NCI-H128 (cell line): ENCODE measurements around the gene CAPZA1.
A peak's percentile ranks its signal among the peaks of the same experiment; 100 is the strongest.

Experiments used
- DNase-seq: peaks from one replicate; lab custom pipeline; 2025; ENCODE audit not compliant: unreplicated experiment; lab: John Stamatoyannopoulos, UW

Gene CAPZA1

DNA sequence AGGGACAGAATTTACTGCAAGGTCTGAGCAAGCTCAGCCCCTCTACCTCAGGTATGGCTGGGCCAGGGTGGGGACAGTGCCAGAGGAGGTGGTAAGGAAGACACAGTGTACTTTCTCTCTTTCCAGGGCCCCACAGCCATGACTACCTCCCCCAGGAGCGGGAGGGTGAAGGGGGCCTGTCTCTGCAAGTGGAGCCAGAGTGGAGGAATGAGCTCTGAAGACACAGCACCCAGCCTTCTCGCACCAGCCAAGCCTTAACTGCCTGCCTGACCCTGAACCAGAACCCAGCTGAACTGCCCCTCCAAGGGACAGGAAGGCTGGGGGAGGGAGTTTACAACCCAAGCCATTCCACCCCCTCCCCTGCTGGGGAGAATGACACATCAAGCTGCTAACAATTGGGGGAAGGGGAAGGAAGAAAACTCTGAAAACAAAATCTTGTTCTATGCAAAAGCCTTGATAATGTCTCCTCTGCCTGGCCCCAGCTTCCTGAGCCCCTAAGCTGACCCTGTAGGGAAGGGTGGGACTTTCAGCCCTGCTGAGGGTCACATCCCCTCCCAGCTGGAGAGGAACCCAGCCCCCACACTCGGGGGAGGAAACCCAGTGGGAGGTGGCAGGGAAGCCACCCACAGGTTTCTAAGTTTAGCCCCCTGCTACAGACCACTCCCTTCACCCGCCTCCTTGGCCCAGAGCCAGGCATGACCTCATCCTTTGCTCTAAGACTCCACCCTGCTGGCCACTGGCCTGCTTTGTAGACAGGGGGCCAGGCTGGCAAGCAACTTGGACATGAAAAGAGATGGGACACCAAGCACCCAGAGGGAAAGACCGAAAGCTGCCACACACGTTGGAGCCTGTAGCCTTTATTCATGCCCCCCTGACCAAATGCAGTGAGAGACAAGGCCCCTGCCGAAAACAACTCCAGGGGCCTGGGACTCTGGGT is 80.9 kb downstream of the CAPZA1 start:
- no peak for DNase-seq

GRCh38 chr1:112701227-112702066 is 81.8 kb downstream of the CAPZA1 start:
- no peak for DNase-seq

GRCh38 chr1:112702067-112702395 is 82.4 kb downstream of the CAPZA1 start:
- no peak for DNase-seq

- no peak for DNase-seq
These were observed 83.0 kb downstream of the CAPZA1 start for GRCh38 chr1:112702420-112703261.

DNA sequence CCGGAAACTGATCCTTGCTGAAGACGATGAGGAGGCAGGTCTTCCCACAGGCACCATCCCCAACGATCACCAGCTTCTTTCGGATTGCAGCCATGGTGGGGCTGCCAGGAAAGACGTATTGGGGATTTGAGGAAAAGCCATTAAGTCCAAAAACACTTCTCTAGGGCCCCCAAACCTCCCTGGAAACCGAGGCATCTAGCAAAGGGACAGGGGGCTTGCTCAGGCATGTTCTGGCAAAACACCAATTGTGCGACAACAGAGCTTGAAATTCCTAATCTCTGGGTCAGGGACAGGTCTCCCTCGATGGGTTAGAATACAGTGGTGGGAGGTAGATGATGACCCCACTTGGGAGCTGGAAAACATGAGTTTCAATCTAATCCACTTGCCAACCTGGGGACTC is 84.1 kb downstream of the CAPZA1 start:
- no peak for DNase-seq

- no peak for DNase-seq
These were observed 84.8 kb downstream of the CAPZA1 start for GRCh38 chr1:112704391-112704933.

- peak; percentile 44 for DNase-seq
These were observed 85.4 kb downstream of the CAPZA1 start for GRCh38 chr1:112704934-112705627.

DNA sequence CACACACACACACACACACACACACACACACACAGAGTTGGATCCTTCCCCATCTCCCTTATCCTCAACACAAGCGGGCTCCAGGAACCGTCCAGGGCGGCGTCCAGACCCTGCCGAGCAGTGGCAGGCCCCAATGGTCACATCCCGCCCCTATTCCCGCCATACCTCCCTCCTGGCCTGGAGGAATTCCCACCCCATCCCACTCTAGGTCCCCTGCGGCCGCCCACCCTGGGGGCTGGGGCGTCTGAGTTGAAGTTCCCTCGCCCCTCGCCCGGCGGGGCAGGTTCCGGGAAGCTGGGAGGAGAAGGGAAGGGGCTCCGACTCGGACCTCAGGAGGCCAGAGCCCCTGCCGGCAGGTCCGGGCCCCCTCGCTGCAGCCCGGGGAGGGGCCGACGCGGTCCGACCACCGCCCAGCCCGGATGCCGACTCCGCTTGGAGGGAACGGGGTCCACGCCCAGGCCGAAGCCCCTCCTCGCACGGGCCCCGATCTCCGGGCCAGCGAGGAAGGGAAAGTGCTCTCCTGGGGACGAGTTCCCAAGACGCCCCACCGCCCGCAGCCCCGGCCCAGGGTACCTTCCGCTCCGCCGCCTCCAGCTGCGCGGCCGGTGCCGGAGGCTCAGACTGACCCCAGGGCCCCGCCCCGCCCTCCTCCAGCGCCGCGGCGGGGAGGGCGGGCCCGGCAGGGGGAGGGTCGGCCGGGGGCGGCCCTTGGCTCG is 87.0 kb downstream of the CAPZA1 start, which contains the start of gene RHOC:
RHOC (minus strand) TSS at position 623 of the 716 bp plus-strand sequence. CDS start 3,328 bp downstream, outside the sequence.
- no peak for DNase-seq

- peak; percentile 61 for DNase-seq
These were observed 87.8 kb downstream of the CAPZA1 start for GRCh38 chr1:112707221-112708001.

- DNase-seq, result no peak
These were observed 88.4 kb downstream of the CAPZA1 start for GRCh38 chr1:112708002-112708448.

DNA sequence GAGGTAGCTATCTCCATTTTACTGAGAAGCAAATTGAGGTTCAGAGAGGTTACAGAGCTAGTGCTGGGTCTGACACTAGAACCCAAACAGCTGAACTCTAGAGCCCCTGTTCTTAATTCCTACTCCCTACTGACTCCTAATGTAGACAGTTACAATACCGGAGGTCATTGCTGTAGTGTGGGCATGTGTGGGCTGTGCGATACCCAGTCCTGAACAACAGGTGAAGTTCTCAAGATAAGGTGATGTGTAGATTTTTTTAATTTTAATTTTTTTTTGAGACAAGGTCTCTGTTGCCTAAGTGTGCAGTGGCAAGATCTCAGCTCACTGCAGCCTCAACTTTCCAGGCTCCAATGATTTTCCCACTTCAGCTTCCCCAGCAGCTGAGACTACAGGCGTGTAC is 88.9 kb downstream of the CAPZA1 start:
- no peak for DNase-seq

DNA sequence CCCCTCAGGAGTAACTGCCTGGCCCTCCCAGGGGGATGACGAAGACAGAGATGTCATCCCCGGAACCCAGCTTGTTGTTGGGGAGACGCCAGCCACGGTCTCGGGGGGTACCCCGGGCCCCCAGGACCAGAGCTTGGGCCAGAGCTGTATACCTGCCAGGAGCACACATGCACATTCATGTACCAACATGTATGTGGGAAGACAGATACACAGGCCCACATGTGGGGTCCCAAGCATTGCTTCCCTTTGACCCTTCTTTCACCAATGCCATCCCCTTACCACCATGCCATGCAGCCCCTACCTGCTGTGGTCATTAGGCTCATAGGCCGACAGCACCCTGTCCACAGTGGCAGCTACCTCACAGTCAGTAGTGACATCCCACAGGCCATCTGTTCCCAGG is 90.5 kb downstream of the CAPZA1 start:
- DNase-seq, result no peak

- DNase-seq, result no peak
These were observed 91.0 kb downstream of the CAPZA1 start for GRCh38 chr1:112710586-112710985.

DNA sequence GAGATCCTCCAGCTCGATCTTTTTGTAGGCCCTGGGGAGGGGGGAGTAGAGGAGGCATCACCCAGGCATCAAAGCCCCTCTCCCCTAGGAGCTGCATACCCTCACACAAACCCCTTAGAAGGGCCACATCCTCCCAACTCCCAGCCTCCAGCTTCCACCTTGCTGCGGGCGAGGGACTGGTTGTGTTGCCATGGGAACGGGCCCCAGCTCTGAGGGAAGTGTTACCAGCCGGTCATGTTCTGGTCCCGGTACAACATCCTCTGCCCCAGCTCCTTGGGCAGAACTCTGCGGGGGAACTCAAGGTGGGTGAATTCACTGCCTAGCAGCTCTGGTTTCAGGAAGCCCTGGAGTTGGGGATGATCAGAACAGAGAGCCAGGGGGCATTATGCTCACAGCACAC is 91.4 kb downstream of the CAPZA1 start:
- no peak for DNase-seq

GRCh38 chr1:112711670-112712069 is 92.0 kb downstream of the CAPZA1 start:
- no peak for DNase-seq

GRCh38 chr1:112712191-112712590 is 92.6 kb downstream of the CAPZA1 start:
- no peak for DNase-seq

- DNase-seq, result no peak
These were observed 93.1 kb downstream of the CAPZA1 start for GRCh38 chr1:112712701-112713128.

GRCh38 chr1:112713466-112714312 is 94.1 kb downstream of the CAPZA1 start:
- DNase-seq, result no peak
